ENCODE results near the gene CARD10.

DNA sequence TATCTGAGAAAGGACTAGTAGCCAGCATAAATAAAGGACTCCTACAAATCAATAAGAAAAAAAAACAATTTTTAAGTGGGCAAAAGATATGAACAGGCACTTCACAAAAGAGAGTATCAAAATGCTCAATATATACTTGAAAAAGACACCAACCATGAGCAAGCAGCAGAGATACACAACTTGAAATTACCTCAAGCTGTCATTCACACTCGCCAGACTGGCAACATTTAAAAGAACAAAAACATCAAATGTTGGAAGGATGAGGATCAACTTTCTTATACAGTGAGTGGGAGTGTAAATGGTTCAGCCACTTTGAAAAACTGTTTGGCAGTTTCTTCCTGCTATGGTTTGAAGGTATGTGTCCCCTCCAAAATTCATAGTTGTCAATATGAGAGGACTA, 68.0 kb downstream of the CARD10 start:
- TF ChIP-seq, protein P1, sequence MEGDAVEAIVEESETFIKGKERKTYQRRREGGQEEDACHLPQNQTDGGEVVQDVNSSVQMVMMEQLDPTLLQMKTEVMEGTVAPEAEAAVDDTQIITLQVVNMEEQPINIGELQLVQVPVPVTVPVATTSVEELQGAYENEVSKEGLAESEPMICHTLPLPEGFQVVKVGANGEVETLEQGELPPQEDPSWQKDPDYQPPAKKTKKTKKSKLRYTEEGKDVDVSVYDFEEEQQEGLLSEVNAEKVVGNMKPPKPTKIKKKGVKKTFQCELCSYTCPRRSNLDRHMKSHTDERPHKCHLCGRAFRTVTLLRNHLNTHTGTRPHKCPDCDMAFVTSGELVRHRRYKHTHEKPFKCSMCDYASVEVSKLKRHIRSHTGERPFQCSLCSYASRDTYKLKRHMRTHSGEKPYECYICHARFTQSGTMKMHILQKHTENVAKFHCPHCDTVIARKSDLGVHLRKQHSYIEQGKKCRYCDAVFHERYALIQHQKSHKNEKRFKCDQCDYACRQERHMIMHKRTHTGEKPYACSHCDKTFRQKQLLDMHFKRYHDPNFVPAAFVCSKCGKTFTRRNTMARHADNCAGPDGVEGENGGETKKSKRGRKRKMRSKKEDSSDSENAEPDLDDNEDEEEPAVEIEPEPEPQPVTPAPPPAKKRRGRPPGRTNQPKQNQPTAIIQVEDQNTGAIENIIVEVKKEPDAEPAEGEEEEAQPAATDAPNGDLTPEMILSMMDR (conservative IDR thresholded peaks at IDR 0.05 in 1 of 2, IDR thresholded peaks at IDR 0.05 in 1 of 2; ENCODE audit: extremely low read depth in 1 of 2, insufficient read depth in 1 of 2, low read depth in 1 of 2, low read length in 2 of 2) = no peak
- TF ChIP-seq EZH2 (IDR thresholded peaks at IDR 0.05; ENCODE audit: borderline replicate concordance, low read length) = no peak

All from mammary epithelial cell (primary cell).